Neuronal stem cell (in vitro differentiated cells): Measurements from ENCODE around the gene HIBADH.

Experiments
- DNase-seq: peaks from one replicate; pipeline ENCODE4 v3.0.0-alpha.2; 2013; ENCODE audit warnings: low spot score
- H2AFZ ChIP-seq: one replicate; pipeline ENCODE4 v1.6.1; 2013; ENCODE audit warnings: mild to moderate bottlenecking, low read length, inconsistent platforms
- H2AK5ac ChIP-seq: 2 replicates; pipeline ENCODE4 v1.6.1; 2013; ENCODE audit warnings: low read depth, mild to moderate bottlenecking, inconsistent platforms, low read length, moderate library complexity, mixed read lengths
- H2BK120ac ChIP-seq: 2 replicates; pipeline ENCODE4 v1.6.1; 2013; ENCODE audit warnings: low read depth, mild to moderate bottlenecking, inconsistent platforms, low read length, moderate library complexity, mixed read lengths
- H2BK12ac ChIP-seq: one replicate; pipeline ENCODE4 v1.6.1; 2013; ENCODE audit warnings: low read length, inconsistent platforms
- H2BK15ac ChIP-seq: 2 replicates; pipeline ENCODE4 v1.6.1; 2013; ENCODE audit warnings: mild to moderate bottlenecking, low read length, inconsistent platforms, mixed read lengths
- H2BK5ac ChIP-seq: one replicate; pipeline ENCODE4 v1.6.1; 2013; ENCODE audit warnings: inconsistent platforms, mild to moderate bottlenecking, low read length, moderate library complexity
- H3K14ac ChIP-seq: one replicate; pipeline ENCODE4 v1.6.1; 2013; ENCODE audit warnings: low read length, inconsistent platforms
- H3K18ac ChIP-seq: 2 replicates; pipeline ENCODE4 v1.6.1; 2013; ENCODE audit warnings: low read length, inconsistent platforms
- H3K23ac ChIP-seq: 2 replicates; pipeline ENCODE4 v1.6.1; 2013; ENCODE audit warnings: low read depth, mild to moderate bottlenecking, mixed read lengths, low read length, inconsistent platforms; ENCODE audit not compliant: poor library complexity
- H3K27ac ChIP-seq: replicated peaks from 3 replicates; pipeline ENCODE4 v1.5.1; 2013; ENCODE audit warnings: low read length, inconsistent platforms
- H3K27me3 ChIP-seq, 3 experiments: 2 replicates each; pipeline ENCODE4 v1.6.1; 2013; ENCODE audit warnings: low read length in 3 of 3, mild to moderate bottlenecking in 2 of 3, inconsistent platforms in 1 of 3, low read depth in 1 of 3, mixed read lengths in 1 of 3, moderate library complexity in 1 of 3; ENCODE audit not compliant: control insufficient read depth in 3 of 3, insufficient read depth in 3 of 3
- H3K36me3 ChIP-seq, 2 donors: replicated peaks in 1 of 2; 2 replicates each; pipeline ENCODE4 v1.6.1; 2013; ENCODE audit warnings: low read length in 2 of 2; ENCODE audit not compliant: control insufficient read depth in 2 of 2, insufficient read depth in 2 of 2
- H3K4ac ChIP-seq: 2 replicates; pipeline ENCODE4 v1.6.1; 2013; ENCODE audit warnings: inconsistent platforms, mild to moderate bottlenecking, low read length, moderate library complexity
- H3K4me1 ChIP-seq, 2 donors: 1 replicate in 1 of 2; 2 replicates in 1 of 2; pipeline ENCODE4 v1.6.1; 2013; ENCODE audit warnings: low read length in 2 of 2, low read depth in 1 of 2; ENCODE audit not compliant: control insufficient read depth in 2 of 2, insufficient read depth in 1 of 2
- H3K4me2 ChIP-seq: one replicate; pipeline ENCODE4 v1.6.1; 2013; ENCODE audit warnings: mild to moderate bottlenecking, low read length, inconsistent platforms; ENCODE audit not compliant: insufficient read depth, poor library complexity, severe bottlenecking
- H3K4me3 ChIP-seq, 2 donors: 2 replicates each; pipeline ENCODE4 v1.5.1; 2013; ENCODE audit warnings: low read length in 2 of 2, mild to moderate bottlenecking in 2 of 2, inconsistent platforms in 1 of 2, moderate library complexity in 1 of 2
- H3K79me1 ChIP-seq: one replicate; pipeline ENCODE4 v1.6.1; 2013; ENCODE audit warnings: low read depth, mild to moderate bottlenecking, inconsistent platforms, low read length, moderate library complexity
- H3K9ac ChIP-seq: one replicate; pipeline ENCODE4 v1.6.1; 2013; ENCODE audit warnings: mild to moderate bottlenecking, low read depth, low read length, inconsistent platforms; ENCODE audit not compliant: poor library complexity
- H3K9me3 ChIP-seq, 2 donors: replicated peaks in 1 of 2; 2 replicates each; pipeline versions ENCODE3 to v1.6.1; 2013; ENCODE audit warnings: low read length in 2 of 2, mild to moderate bottlenecking in 2 of 2, inconsistent platforms in 1 of 2, low read depth in 1 of 2, mixed read lengths in 1 of 2, moderate library complexity in 1 of 2; ENCODE audit not compliant: control insufficient read depth in 2 of 2, insufficient read depth in 1 of 2
- H4K8ac ChIP-seq: one replicate; pipeline ENCODE4 v1.6.1; 2013; ENCODE audit warnings: low read depth, mild to moderate bottlenecking, inconsistent platforms, low read length, moderate library complexity
- H4K91ac ChIP-seq: one replicate; pipeline ENCODE4 v1.6.1; 2013; ENCODE audit warnings: low read length, low read depth, mild to moderate bottlenecking, inconsistent platforms; ENCODE audit not compliant: poor library complexity
- WGBS, 2 donors: extraction: QIAGEN DNeasy Blood & Tissue Kit; methylation state at CpG; one replicate each; pipeline ENCODE4 v1.1.7; 2013; ENCODE audit warnings: missing lambda C conversion rate in 2 of 2, mixed read lengths in 1 of 2; ENCODE audit not compliant: insufficient read length in 2 of 2, insufficient replicate concordance in 1 of 2; ENCODE audit errors: extremely low coverage in 2 of 2; 5-methylcytosine and 5-hydroxymethylcytosine counted together

HIBADH gene

DNA sequence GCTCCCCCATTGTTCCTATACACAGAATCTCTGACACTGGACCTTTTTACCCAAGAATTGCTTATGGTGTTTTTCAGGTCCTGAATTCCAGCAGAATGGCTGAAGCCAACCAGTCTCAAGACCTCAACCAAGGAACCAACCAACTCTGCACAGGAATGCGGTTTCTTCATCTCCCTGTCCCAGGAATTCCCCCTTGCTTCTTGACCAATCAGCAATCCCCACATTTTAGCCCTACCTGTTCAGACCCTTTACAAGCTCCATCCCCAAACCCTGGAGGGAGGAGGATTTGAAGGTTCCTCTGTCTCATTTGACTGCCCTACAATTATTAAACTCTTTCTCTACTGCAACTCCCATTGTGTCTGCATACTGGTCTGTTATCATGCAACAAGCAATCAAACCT is 35.5 kb downstream of the HIBADH start:
- H2BK12ac ChIP-seq = no peak overlapping the region
- WGBS, 2 donors = no CpG with 5 or more reads among the region's 1 CpG

DNA sequence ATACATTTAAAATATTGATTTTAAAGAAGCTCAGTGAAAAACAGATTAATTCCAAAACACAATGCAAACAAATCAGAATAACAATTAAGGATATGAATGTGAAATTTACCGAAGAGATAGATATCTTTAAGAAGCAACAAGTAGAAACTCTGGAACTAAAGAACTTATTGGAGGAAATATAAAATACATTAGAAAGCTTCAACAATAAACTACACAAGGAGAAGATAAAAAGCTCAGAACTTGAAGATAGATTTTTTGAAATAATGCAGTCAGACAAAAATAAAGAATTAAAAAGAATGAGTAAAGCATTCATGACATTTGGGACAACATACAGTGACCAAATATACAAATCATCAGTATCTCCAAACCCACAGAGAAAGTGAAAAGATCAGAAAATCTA is 43.2 kb downstream of the HIBADH start:
- no peak overlapping the region for H4K8ac ChIP-seq
- peaks cover 13 to 49% of the 10 kb centered on the region in 2 donors for H3K9me3 ChIP-seq
- H3K4ac ChIP-seq = no peak overlapping the region
- no peak overlapping the region for H3K23ac ChIP-seq
- H2AK5ac ChIP-seq = no peak overlapping the region
- H2BK12ac ChIP-seq = no peak overlapping the region
- no peak overlapping the region for H4K91ac ChIP-seq
- no peak overlapping the region for H2BK120ac ChIP-seq
- WGBS, 2 donors = no CpG with 5 or more reads among the region's 1 CpG
- H3K9ac ChIP-seq = no peak overlapping the region
- no peak overlapping the region for H2BK15ac ChIP-seq
- no peaks in the 10 kb centered on the region for H3K4me1 ChIP-seq
- no peak overlapping the region for H3K14ac ChIP-seq
- peaks cover 3% of the 10 kb centered on the region for H3K79me1 ChIP-seq
- peaks cover 10 to 52% of the 10 kb centered on the region in 2 donors for H3K36me3 ChIP-seq
- no peak overlapping the region for H2AFZ ChIP-seq
- no peak overlapping the region for H3K27ac ChIP-seq
- no peak overlapping the region for H3K18ac ChIP-seq
- H3K27me3 ChIP-seq = no peaks in the 10 kb centered on the region
- no peak overlapping the region for H3K4me2 ChIP-seq
- no peak overlapping the region for H2BK5ac ChIP-seq
- H3K4me3 ChIP-seq = no peak overlapping the region
- no peak for DNase-seq

More for the DNA sequence above, 35.5 kb downstream of the HIBADH start:
- no peak overlapping the region for H3K9ac ChIP-seq
- DNase-seq = no peak
- no peak overlapping the region for H3K27ac ChIP-seq
- H3K79me1 ChIP-seq = no peaks in the 10 kb centered on the region
- H2BK120ac ChIP-seq = no peak overlapping the region
- H3K23ac ChIP-seq = no peak overlapping the region
- no peaks in the 10 kb centered on the region for H3K9me3 ChIP-seq
- no peak overlapping the region for H4K8ac ChIP-seq
- no peaks in the 10 kb centered on the region for H3K27me3 ChIP-seq
- H2AFZ ChIP-seq = no peak overlapping the region
- no peak overlapping the region for H2BK5ac ChIP-seq
- H2BK15ac ChIP-seq = no peak overlapping the region
- H3K36me3 ChIP-seq = peaks cover 2 to 53% of the 10 kb centered on the region in 2 donors
- H4K91ac ChIP-seq = no peak overlapping the region
- no peak overlapping the region for H2AK5ac ChIP-seq
- no peak overlapping the region for H3K18ac ChIP-seq
- H3K4me2 ChIP-seq = no peak overlapping the region
- H3K4me1 ChIP-seq = peaks cover 0 to 2% of the 10 kb centered on the region in 2 donors
- no peak overlapping the region for H3K14ac ChIP-seq
- H3K4me3 ChIP-seq = no peak overlapping the region
- no peak overlapping the region for H3K4ac ChIP-seq

DNA sequence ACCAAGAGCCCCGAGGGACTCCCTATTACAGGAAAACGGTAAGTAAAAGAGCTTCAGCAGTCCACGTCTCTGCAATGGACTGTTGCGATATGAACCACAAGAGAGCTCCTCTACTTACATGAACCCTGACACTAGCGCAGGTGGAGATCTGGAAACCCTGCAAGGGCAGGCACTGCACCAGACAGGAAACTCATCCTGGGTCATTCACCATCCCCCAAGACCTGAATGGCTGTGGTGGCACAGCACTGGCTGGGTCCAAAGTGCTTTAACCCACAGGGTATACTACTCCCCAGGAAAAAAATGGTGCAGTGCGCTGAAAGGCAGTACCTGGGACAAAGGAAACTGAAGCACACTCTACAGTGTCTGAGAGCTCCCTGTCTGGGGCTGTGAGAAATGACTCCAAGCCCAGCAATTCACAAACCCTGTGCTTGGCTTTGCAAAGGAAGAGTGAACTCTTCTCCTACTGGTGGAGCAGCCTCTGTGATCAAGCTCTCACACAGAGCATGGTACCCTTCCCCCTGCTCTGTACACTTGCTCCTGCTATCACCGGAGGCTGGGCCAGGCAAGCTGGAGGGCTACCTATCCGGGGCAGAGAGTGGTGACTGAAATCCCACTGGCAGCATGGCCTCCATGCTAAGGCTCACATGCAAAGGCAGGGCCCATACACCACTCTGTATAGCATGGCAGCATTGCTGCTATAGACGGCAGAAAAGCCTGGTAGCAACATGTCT is 44.9 kb downstream of the HIBADH start:
- no peak overlapping the region for H3K18ac ChIP-seq
- no peak overlapping the region for H3K4me2 ChIP-seq
- H3K14ac ChIP-seq = no peak overlapping the region
- H3K9ac ChIP-seq = no peak overlapping the region
- peaks cover 10 to 52% of the 10 kb centered on the region in 2 donors for H3K36me3 ChIP-seq
- no peak overlapping the region for H3K23ac ChIP-seq
- H2AFZ ChIP-seq = no peak overlapping the region
- WGBS, 2 donors = no CpG with 5 or more reads among the region's 9 CpGs
- no peak overlapping the region for H2BK5ac ChIP-seq
- peaks cover 3% of the 10 kb centered on the region for H3K79me1 ChIP-seq
- no peak overlapping the region for H4K8ac ChIP-seq
- H2BK120ac ChIP-seq = no peak overlapping the region
- peak overlapping the region; percentile 30 for H2BK12ac ChIP-seq
- no peak overlapping the region for H3K4ac ChIP-seq
- peaks cover 13 to 49% of the 10 kb centered on the region in 2 donors for H3K9me3 ChIP-seq
- H2BK15ac ChIP-seq = no peak overlapping the region
- no peak overlapping the region for H3K27ac ChIP-seq
- H4K91ac ChIP-seq = no peak overlapping the region
- peak overlapping the region in 1 of 2 donors; percentile 54 for H3K4me3 ChIP-seq
- no peak overlapping the region for H2AK5ac ChIP-seq
- H3K27me3 ChIP-seq = no peaks in the 10 kb centered on the region
- DNase-seq = no peak
- H3K4me1 ChIP-seq = no peaks in the 10 kb centered on the region

DNA sequence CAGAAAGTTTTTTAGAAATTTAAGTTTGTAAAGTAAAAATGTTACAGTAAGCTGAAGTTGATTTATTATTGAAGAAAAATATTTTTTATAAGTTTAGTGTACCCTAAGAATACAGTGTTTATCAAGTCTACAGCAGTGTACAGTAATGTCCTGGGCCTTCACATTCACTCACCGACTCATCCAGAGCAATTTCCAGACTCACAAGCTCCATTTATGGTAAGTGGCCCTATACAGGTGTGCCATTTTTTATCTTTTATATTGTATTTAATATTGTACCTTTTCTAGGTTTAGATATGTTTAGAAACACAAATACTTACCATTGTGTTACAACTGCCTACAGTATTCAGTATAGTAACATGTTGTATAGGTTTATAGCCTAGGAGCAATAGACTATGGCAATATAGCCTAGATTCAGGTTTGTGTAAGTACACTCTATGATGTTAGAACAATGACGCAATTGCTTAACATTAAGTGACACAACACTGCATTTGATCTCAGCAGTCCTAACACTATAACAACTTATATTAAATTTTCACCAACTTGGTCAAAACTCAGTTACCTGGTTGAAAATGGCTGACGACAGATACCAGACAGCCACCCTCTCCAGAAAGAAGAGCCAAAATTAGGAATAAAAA is 45.7 kb downstream of the HIBADH start:
- H3K27ac ChIP-seq = no peak overlapping the region
- H2AFZ ChIP-seq = no peak overlapping the region
- H3K27me3 ChIP-seq = no peaks in the 10 kb centered on the region
- no peak overlapping the region for H3K23ac ChIP-seq
- H3K9me3 ChIP-seq = peaks cover 13 to 49% of the 10 kb centered on the region in 2 donors
- H2BK120ac ChIP-seq = no peak overlapping the region
- H4K8ac ChIP-seq = no peak overlapping the region
- H4K91ac ChIP-seq = no peak overlapping the region
- no peak overlapping the region for H2AK5ac ChIP-seq
- DNase-seq = no peak
- no peak overlapping the region for H2BK15ac ChIP-seq
- H2BK12ac ChIP-seq = no peak overlapping the region
- H3K79me1 ChIP-seq = peaks cover 3% of the 10 kb centered on the region
- H3K4ac ChIP-seq = no peak overlapping the region
- H3K9ac ChIP-seq = no peak overlapping the region
- no peak overlapping the region for H3K18ac ChIP-seq
- no peak overlapping the region for H3K4me3 ChIP-seq
- peaks cover 10 to 52% of the 10 kb centered on the region in 2 donors for H3K36me3 ChIP-seq
- H3K14ac ChIP-seq = no peak overlapping the region
- no CpG with 5 or more reads among the region's 3 CpGs for WGBS, 2 donors
- no peak overlapping the region for H3K4me2 ChIP-seq
- H2BK5ac ChIP-seq = no peak overlapping the region
- H3K4me1 ChIP-seq = no peaks in the 10 kb centered on the region
